Activated T-cell treated with anti-CD3 and anti-CD28 coated beads, Interleukin-2, amount 50 U/mL, for 4 hours (primary cell): ENCODE measurements around the gene VIPR2. TPM values are rescaled to one million over a fixed set of nuclear protein-coding genes. Genes with fewer than 3 reads are reported as not detected.
A peak's percentile ranks its signal among the peaks of the same experiment; 100 is the strongest.
"Not testable (repeated sequence)": the region's sequence is repeated elsewhere in the genome, so short reads cannot be mapped to it uniquely, and the experiment has no call there.

Experiments used
- ATAC-seq, 2 donors: fragments of 200-7000 bp; cut with Tn5 transposase; one replicate each; pipeline ENCODE4 v1.10.0; 2021
- DNase-seq: peaks from one replicate; pipeline ENCODE4 v3.0.0-alpha.2; 2020
- H3K27me3 Mint-ChIP-seq: one replicate; pipeline ENCODE4 v1.8.0; 2021; ENCODE audit warnings: low read depth, mixed read lengths
- H3K36me3 Mint-ChIP-seq: one replicate; pipeline ENCODE4 v1.8.0; 2022; ENCODE audit warnings: mixed read lengths; ENCODE audit not compliant: insufficient read depth
- H3K4me1 Mint-ChIP-seq: one replicate; pipeline ENCODE4 v1.8.0; 2021; ENCODE audit warnings: low read depth, mixed read lengths
- H3K4me3 Mint-ChIP-seq: one replicate; pipeline ENCODE4 v1.8.0; 2021; ENCODE audit warnings: mild to moderate bottlenecking, moderate library complexity, mixed read lengths
- H3K9me3 Mint-ChIP-seq: one replicate; pipeline ENCODE4 v1.8.0; 2021; ENCODE audit warnings: mixed read lengths
- total RNA-seq, 3 donors: library from RNA; stranded (reverse); gene quantifications; one replicate each; pipeline ENCODE4 v1.2.1, GENCODE V29; 2021

VIPR2 gene
- total RNA-seq, 3 donors from 2014 or later = 0.14 to 0.30 (median 0.26) TPM

GRCh38 chr7:159011722-159012022, 133.0 kb downstream of the VIPR2 start:
- Mint-ChIP-seq H3K36me3 (no peaks in the 10 kb centered on the region), H3K9me3 (no peaks in the 10 kb centered on the region), H3K4me1 (no peaks in the 10 kb centered on the region), H3K27me3 (no peaks in the 10 kb centered on the region), H3K4me3 (no peak overlapping the region)
- DNase-seq (no peak), ATAC-seq (no peak)

- Mint-ChIP-seq H3K27me3 (no peaks in the 10 kb centered on the region), H3K9me3 (no peaks in the 10 kb centered on the region), H3K4me3 (no peak overlapping the region), H3K4me1 (no peaks in the 10 kb centered on the region), H3K36me3 (no peaks in the 10 kb centered on the region)
- ATAC-seq = no peak
- DNase-seq = no peak
Observed at GRCh38 chr7:159010937-159011721, 133.5 kb downstream of the VIPR2 start.

GRCh38 chr7:159010411-159010810, 134.3 kb downstream of the VIPR2 start:
- DNase-seq (no peak), ATAC-seq (no peak)
- no peaks in the 10 kb centered on the region for H3K4me1 Mint-ChIP-seq
- no peaks in the 10 kb centered on the region for H3K27me3 Mint-ChIP-seq
- no peak overlapping the region for H3K4me3 Mint-ChIP-seq
- H3K9me3 Mint-ChIP-seq = no peaks in the 10 kb centered on the region
- H3K36me3 Mint-ChIP-seq = no peaks in the 10 kb centered on the region

DNA sequence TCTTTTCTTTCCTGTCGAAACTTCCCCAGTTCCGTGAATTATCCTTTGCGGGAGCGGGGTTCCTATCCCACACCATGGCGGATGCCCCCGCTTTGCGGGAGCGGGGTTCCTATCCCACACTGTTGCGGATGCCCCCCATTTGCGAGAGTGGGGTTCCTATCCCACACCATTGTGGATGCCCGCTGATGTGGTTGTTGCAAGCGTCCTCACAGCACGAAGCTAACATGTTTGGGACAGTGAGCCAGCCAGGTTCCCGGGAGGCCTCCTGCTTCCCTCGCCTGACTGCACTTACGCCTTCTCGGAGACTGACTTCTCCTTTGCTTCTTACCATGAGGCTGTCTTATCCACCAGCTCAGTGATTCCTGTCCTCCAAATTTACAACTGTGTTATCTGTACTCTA, 134.7 kb downstream of the VIPR2 start:
- Mint-ChIP-seq H3K9me3 (no peaks in the 10 kb centered on the region), H3K4me1 (no peaks in the 10 kb centered on the region), H3K27me3 (no peaks in the 10 kb centered on the region), H3K4me3 (no peak overlapping the region), H3K36me3 (no peaks in the 10 kb centered on the region)
- ATAC-seq (no peak), DNase-seq (no peak)

GRCh38 chr7:159008417-159008816, 136.2 kb downstream of the VIPR2 start:
- Mint-ChIP-seq H3K4me1 (peaks cover 14% of the 10 kb centered on the region), H3K27me3 (peaks cover 7% of the 10 kb centered on the region)

GRCh38 chr7:159007996-159008389, 136.7 kb downstream of the VIPR2 start:
- Mint-ChIP-seq H3K9me3 (no peaks in the 10 kb centered on the region), H3K4me1 (peaks cover 14% of the 10 kb centered on the region), H3K27me3 (peaks cover 7% of the 10 kb centered on the region), H3K36me3 (no peaks in the 10 kb centered on the region), H3K4me3 (no peak overlapping the region)
- DNase-seq (no peak), ATAC-seq (no peak)

More at GRCh38 chr7:159008417-159008816, 136.2 kb downstream of the VIPR2 start:
- H3K9me3 Mint-ChIP-seq = no peaks in the 10 kb centered on the region
- ATAC-seq = no peak
- H3K36me3 Mint-ChIP-seq = no peaks in the 10 kb centered on the region
- H3K4me3 Mint-ChIP-seq = no peak overlapping the region
- DNase-seq = no peak

- Mint-ChIP-seq H3K27me3 (peaks cover 7% of the 10 kb centered on the region), H3K4me3 (no peak overlapping the region), H3K9me3 (no peaks in the 10 kb centered on the region), H3K4me1 (peaks cover 14% of the 10 kb centered on the region), H3K36me3 (no peaks in the 10 kb centered on the region)
- ATAC-seq = no peak
- DNase-seq = no peak
Observed at GRCh38 chr7:159007364-159007995, 137.2 kb downstream of the VIPR2 start.

GRCh38 chr7:159006610-159007130, 138.0 kb downstream of the VIPR2 start:
- Mint-ChIP-seq H3K4me1 (peaks cover 14% of the 10 kb centered on the region), H3K36me3 (no peaks in the 10 kb centered on the region), H3K27me3 (peaks cover 7% of the 10 kb centered on the region), H3K4me3 (no peak overlapping the region), H3K9me3 (no peaks in the 10 kb centered on the region)
- DNase-seq (no peak), ATAC-seq (no peak)

DNA sequence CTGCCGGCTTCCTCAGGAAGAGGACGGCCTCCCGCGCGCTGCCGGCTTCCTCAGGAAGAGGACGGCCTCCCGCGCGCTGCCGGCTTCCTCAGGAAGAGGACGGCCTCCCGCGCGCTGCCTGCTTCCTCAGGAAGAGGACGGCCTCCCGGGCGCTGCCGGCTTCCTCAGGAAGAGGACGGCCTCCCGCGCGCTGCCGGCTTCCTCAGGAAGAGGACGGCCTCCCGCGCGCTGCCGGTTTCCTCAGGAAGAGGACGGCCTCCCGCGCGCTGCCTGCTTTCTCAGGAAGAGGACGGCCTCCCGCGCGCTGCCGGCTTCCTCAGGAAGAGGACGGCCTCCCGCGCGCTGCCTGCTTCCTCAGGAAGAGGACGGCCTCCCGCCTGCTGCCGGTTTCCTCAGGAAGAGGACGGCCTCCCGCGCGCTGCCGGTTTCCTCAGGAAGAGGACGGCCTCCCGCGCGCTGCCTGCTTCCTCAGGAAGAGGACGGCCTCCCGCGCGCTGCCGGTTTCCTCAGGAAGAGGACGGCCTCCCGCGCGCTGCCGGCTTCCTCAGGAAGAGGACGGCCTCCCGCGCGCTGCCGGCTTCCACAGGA, 138.6 kb downstream of the VIPR2 start:
- not testable (repeated sequence) for H3K4me3 Mint-ChIP-seq, DNase-seq, H3K36me3 Mint-ChIP-seq, H3K9me3 Mint-ChIP-seq, ATAC-seq, H3K27me3 Mint-ChIP-seq
- peaks cover 14% of the 10 kb centered on the region for H3K4me1 Mint-ChIP-seq

- H3K9me3 Mint-ChIP-seq = no peaks in the 10 kb centered on the region
- DNase-seq (no peak), ATAC-seq (no peak)
- peaks cover 14% of the 10 kb centered on the region for H3K4me1 Mint-ChIP-seq
- peaks cover 7% of the 10 kb centered on the region for H3K27me3 Mint-ChIP-seq
- no peaks in the 10 kb centered on the region for H3K36me3 Mint-ChIP-seq
- H3K4me3 Mint-ChIP-seq = no peak overlapping the region
Observed at GRCh38 chr7:159005618-159006017, 139.0 kb downstream of the VIPR2 start.

- no peaks in the 10 kb centered on the region for H3K9me3 Mint-ChIP-seq
- H3K4me1 Mint-ChIP-seq = peaks cover 14% of the 10 kb centered on the region
- H3K4me3 Mint-ChIP-seq = no peak overlapping the region
- DNase-seq (no peak), ATAC-seq (peak; percentile 87 to 92)
- peaks cover 12% of the 10 kb centered on the region for H3K27me3 Mint-ChIP-seq
- no peaks in the 10 kb centered on the region for H3K36me3 Mint-ChIP-seq
Observed at GRCh38 chr7:159004411-159004810, 140.3 kb downstream of the VIPR2 start.

DNA sequence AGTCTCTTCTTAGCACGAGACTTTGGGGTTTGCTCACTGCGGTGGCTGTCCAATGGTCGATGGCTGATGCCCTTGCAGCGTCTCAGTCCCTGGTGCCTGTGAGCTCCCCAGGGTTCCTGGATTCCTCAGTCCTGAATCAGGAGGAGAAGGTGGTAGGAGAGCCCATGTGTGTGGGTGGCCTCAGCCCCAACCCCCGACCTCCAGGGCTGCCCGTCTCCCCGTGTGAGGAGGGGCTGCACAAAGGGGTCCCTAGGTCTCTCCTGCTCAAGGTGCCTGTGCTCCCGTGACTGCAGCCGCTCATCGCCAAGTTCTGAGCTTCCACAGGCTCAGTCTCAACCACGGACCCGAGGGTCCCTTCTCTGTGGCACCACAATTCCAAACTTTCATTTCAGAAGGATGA, 142.9 kb downstream of the VIPR2 start:
- DNase-seq (no peak), ATAC-seq (no peak)
- H3K4me3 Mint-ChIP-seq = no peak overlapping the region
- H3K36me3 Mint-ChIP-seq = no peaks in the 10 kb centered on the region
- peaks cover 21% of the 10 kb centered on the region for H3K27me3 Mint-ChIP-seq
- peaks cover 14% of the 10 kb centered on the region for H3K4me1 Mint-ChIP-seq
- no peaks in the 10 kb centered on the region for H3K9me3 Mint-ChIP-seq

DNA sequence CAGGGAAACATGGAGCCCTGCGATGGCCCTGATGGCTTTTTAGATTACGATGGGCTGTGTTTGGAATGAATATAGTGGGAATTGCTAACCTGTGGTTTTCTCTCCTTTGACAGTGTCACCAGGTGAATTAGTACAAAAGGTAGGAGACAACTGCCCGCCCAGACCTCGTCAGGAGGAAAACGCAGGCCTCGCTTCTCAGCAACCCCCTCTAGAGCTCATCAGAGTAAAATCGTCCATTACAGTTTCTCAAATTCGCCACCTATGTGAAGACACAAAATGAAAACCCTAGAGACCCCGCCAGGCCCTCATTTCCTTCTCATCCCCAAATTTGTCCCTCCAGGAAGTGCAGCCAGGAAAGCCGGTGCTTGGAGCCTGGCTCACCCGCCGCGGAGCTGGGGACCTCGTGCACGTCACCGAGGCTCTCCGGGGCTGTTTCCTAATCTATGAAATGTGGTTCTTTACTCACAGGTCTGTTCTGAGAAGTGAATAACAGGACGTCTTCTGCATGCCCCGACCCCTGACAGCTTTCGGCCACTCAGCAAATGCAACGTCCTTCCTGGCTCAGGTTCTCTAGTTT, 143.7 kb downstream of the VIPR2 start:
- no peak for DNase-seq
- no peaks in the 10 kb centered on the region for H3K36me3 Mint-ChIP-seq
- peaks cover 14% of the 10 kb centered on the region for H3K4me1 Mint-ChIP-seq
- no peak overlapping the region for H3K4me3 Mint-ChIP-seq
- no peaks in the 10 kb centered on the region for H3K9me3 Mint-ChIP-seq
- H3K27me3 Mint-ChIP-seq = peaks cover 21% of the 10 kb centered on the region
- no peak for ATAC-seq

DNA sequence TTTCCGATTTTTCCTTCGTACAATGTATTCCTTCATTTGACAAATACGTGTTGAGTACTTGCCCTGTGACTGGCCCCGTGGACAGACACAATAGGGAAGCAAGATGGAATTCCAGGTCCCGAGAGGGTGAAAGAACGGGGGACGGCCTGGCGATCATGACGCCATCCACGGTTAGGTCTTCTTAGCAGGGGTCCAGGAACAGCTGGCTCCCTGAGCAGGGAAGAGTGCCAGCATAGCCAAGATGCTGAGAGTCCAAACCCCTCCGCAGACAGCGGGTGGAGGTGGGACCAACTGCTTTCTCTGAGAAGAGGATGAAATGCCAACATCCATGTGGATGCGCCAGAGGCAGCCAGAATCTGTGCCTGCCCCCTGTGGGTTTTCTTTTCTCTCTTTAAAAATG, 144.6 kb downstream of the VIPR2 start:
- H3K27me3 Mint-ChIP-seq = peaks cover 25% of the 10 kb centered on the region
- DNase-seq (no peak), ATAC-seq (no peak)
- H3K4me1 Mint-ChIP-seq = peaks cover 14% of the 10 kb centered on the region
- no peak overlapping the region for H3K4me3 Mint-ChIP-seq
- H3K36me3 Mint-ChIP-seq = no peaks in the 10 kb centered on the region
- no peaks in the 10 kb centered on the region for H3K9me3 Mint-ChIP-seq
